Neutrophil (primary cell): Measurements from ENCODE around the gene IGBP1.

Experiments used
- H3K27ac ChIP-seq: fragments of 200-600 bp; sonication (generic); 2 replicates; pipeline ENCODE4 v1.5.1; 2016; ENCODE audit warnings: mild to moderate bottlenecking, moderate library complexity
- H3K27me3 ChIP-seq: fragments of 200-600 bp; sonication (generic); 2 replicates; pipeline ENCODE4 v1.6.0; 2016; ENCODE audit warnings: mild to moderate bottlenecking
- H3K36me3 ChIP-seq: fragments of 200-600 bp; sonication (generic); 2 replicates; pipeline ENCODE4 v1.5.1; 2017
- H3K4me1 ChIP-seq, 2 experiments: fragments of 200-600 bp in 1 of 2; sonication (generic) in 1 of 2; 1 replicate in 1 of 2; 2 replicates in 1 of 2; pipeline versions ENCODE4 v1.5.1 to v1.6.1; 2013 to 2016; ENCODE audit warnings: low read depth in 1 of 2, low read length in 1 of 2, mild to moderate bottlenecking in 1 of 2, moderate library complexity in 1 of 2; ENCODE audit not compliant: control insufficient read depth in 1 of 2, insufficient read depth in 1 of 2
- H3K4me3 ChIP-seq, 2 experiments: fragments of 200-600 bp in 1 of 2; sonication (generic) in 1 of 2; 1 replicate in 1 of 2; 2 replicates in 1 of 2; pipeline ENCODE4 v1.5.1; 2013 to 2016; ENCODE audit warnings: low read depth in 1 of 2, low read length in 1 of 2, mild to moderate bottlenecking in 1 of 2, moderate library complexity in 1 of 2
- H3K9me3 ChIP-seq: fragments of 200-600 bp; sonication (generic); 2 replicates; pipeline ENCODE4 v1.5.1; 2016
- TF ChIP-seq, protein P1 (sequence below): fragments of 200-600 bp; sonication (generic); IDR thresholded peaks from 2 replicates; pipeline ENCODE4 v1.5.1; 2016; ENCODE audit warnings: antibody characterized with exemption

The IGBP1 gene

DNA sequence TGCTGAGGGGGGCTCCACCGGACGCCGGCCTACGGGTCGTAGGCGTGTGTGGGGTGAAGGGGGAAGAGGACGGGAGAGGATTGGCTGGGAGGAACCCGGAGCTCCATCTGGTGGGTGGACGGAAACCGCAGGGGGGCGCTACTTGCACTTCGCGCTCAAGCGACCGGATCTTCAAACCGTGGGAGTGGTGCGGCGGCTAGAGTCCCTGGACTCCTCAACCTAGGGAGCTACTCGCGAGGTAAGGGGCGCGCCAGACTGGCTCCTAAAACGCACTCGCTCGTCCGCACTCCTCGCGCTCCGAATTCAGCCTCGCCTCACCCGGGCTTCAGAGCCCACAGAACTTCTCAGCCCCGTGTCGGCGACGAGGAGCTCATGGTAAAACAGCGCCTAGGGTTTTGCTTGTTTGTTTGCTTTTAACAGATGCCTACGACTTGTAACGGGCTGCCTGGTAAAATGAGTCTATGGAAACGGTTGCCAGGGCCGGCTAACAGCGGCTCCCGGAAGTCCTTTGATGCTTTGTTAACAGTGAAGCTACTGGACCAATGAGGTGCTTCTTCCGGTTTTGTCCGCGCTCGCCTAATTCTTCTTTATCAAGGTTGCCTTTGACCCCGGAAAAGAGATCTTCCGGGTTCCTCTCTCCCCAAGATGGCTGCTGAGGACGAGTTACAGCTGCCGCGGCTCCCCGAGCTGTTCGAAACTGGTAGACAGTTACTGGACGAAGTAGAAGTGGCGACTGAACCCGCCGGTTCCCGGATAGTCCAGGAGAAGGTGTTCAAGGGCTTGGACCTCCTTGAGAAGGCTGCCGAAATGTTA lies at the start of gene IGBP1:
TSS of gene IGBP1 (plus strand) at position 145 of the 813 bp plus-strand sequence. CDS start at position 646, 501 bp downstream.
- H3K9me3 ChIP-seq = no peaks in the 10 kb centered on the region
- TF ChIP-seq, protein P1, sequence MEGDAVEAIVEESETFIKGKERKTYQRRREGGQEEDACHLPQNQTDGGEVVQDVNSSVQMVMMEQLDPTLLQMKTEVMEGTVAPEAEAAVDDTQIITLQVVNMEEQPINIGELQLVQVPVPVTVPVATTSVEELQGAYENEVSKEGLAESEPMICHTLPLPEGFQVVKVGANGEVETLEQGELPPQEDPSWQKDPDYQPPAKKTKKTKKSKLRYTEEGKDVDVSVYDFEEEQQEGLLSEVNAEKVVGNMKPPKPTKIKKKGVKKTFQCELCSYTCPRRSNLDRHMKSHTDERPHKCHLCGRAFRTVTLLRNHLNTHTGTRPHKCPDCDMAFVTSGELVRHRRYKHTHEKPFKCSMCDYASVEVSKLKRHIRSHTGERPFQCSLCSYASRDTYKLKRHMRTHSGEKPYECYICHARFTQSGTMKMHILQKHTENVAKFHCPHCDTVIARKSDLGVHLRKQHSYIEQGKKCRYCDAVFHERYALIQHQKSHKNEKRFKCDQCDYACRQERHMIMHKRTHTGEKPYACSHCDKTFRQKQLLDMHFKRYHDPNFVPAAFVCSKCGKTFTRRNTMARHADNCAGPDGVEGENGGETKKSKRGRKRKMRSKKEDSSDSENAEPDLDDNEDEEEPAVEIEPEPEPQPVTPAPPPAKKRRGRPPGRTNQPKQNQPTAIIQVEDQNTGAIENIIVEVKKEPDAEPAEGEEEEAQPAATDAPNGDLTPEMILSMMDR = peak; percentile 12

DNA sequence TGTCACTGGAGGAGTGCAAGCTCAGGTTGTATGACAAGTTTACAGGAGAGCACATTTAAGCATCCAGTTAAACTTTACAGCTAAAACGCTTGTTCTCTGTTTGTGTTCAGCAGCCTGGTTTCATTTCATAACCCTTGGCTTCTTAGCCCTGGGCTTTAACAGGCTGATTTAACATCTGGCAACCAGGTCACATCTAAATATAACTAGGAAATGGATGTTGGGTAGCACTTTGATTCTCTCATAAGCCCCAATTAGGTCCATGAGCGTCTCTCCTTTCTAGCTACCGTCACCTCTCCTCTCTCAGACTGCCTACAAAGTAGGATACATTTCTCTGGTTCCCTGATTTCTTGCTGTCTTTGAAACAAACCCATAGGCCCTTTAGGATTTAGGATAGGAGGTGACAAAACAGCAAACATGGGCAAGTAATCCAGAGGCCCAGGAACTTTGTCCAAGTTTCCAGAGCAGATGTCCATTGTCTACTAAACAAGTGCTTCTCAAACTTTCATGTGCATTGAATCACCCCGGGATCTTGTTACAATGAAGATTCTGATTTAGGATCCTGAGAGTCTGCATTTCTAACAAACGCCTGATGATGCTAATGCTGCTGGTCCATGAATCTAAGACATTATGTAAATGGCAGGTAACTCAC lies 48.5 kb upstream of the IGBP1 start:
- H3K27ac ChIP-seq = no peak overlapping the region
- no peaks in the 10 kb centered on the region for H3K9me3 ChIP-seq
- TF ChIP-seq, protein P1 = no peak
- H3K4me3 ChIP-seq = no peak overlapping the region
- H3K36me3 ChIP-seq = no peaks in the 10 kb centered on the region
- H3K4me1 ChIP-seq = no peaks in the 10 kb centered on the region
- no peaks in the 10 kb centered on the region for H3K27me3 ChIP-seq

More for the DNA sequence above, at the start of gene IGBP1:
- Histone ChIP-seq H3K27me3 (no peaks in the 10 kb centered on the region), H3K27ac (peak within 1 kb of the TSS; percentile 90), H3K4me1 (peaks cover 18 to 20% of the 10 kb centered on the region in 2 experiments), H3K36me3 (no peaks in the 10 kb centered on the region), H3K4me3 (peak within 1 kb of the TSS; percentile 72 to 86)

DNA sequence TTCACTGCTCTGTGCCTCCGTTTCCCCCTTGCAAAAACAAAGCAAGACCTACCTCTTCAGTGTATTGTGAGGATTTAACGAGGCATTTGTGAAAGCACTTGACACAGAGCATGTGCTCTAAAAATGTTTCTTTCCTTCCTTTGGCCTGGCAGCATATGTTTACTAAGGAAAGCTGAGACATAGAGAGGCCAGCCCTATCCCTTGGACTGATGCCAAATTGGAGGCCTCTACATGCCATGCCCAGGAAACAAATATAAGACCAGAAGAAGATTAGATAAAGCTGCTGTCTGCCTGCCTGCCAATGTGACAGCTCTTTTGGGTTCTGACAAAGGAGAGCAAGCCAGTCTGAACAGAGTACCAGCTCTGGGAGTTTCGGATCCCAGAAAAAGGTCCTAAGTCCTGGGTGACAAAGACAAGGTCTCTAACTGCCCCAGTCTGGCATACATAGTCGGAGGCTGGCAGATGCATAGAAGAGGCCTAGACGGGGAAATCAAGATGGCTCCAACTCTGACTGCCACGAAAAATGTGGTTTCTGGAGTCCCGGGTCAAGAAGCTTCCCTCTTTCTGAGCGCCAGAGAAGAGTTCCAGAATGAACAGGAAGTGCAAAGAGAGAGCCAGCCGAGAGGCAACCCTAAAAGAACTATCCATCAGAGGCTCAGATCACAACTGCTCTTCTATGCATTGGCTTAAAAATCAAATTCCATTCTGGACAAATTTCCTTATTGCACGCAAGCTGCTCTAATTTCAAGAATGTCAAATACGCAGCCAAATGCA lies 45.2 kb upstream of the IGBP1 start:
- no peaks in the 10 kb centered on the region for H3K36me3 ChIP-seq
- no peaks in the 10 kb centered on the region for H3K27me3 ChIP-seq
- no peak overlapping the region for H3K4me3 ChIP-seq
- TF ChIP-seq, protein P1 = no peak
- H3K27ac ChIP-seq = no peak overlapping the region
- no peaks in the 10 kb centered on the region for H3K9me3 ChIP-seq
- no peaks in the 10 kb centered on the region for H3K4me1 ChIP-seq

DNA sequence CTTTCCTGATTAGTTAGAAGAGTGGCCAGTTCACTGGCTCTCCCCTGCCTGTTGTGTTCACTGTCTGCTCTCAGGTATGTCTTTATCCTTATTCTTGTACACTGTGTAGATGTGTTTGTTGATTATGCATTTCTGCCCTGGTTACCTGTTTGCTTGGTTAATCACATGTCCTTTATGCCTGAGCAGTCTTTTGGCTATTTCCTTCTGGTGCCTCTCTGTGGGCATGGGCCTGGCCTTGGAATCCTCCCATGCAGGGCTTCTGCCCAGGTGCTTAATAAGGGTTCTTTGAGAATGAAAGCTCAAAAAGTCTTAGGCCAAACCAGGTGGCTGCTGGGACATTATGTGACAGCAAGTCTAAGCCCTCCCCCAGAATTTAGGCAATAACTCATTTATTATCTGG lies 44.5 kb upstream of the IGBP1 start:
- Histone ChIP-seq H3K4me3 (no peak overlapping the region), H3K27ac (no peak overlapping the region), H3K9me3 (no peaks in the 10 kb centered on the region), H3K36me3 (no peaks in the 10 kb centered on the region), H3K27me3 (no peaks in the 10 kb centered on the region), H3K4me1 (no peaks in the 10 kb centered on the region)
- TF ChIP-seq, protein P1 = no peak

DNA sequence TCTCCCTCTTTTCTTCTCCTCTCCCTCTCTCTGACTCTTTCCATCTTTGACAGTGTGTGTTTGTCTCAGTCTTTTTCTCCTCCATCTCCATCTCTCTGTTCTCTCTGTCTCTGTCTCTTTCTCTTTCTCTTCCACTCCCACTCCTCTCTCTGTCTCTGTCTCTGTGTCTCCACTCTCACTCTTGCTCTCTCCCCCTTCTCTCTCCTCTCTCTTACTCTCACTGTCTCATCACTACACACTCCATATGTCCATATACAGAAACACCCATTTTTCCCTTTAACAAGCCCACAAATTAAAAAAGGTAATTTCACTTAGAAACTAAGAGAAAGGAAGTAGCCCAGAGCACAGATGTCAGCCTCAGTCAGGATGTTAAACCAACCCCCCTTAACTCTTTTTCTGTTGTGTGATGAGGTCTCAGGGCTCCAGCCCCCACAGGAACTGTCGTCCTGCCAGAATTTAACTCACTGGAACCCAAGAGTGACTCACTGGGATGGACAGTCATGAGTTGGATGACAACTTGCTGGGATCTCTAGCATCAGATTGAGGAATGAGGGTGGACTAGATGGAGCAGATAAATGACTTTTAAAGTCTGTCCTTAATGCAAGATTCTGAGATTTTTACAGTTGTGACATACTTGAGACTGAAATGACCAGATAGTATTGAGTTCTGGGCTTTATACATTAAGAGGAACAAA lies 43.5 kb upstream of the IGBP1 start:
- H3K4me3 ChIP-seq = no peak overlapping the region
- no peaks in the 10 kb centered on the region for H3K27me3 ChIP-seq
- H3K9me3 ChIP-seq = no peaks in the 10 kb centered on the region
- no peaks in the 10 kb centered on the region for H3K4me1 ChIP-seq
- H3K27ac ChIP-seq = no peak overlapping the region
- TF ChIP-seq, protein P1 = no peak
- H3K36me3 ChIP-seq = no peaks in the 10 kb centered on the region
